ENCODE measurements around the gene MPC1. TPM values are rescaled to one million over a fixed set of nuclear protein-coding genes. Genes with fewer than 3 reads are reported as not detected.
A peak's percentile ranks its signal among the peaks of the same experiment; 100 is the strongest.

MPC1 gene
- total RNA-seq, 5 donors from 2014 or later (not counting 1 experiment from before 2014, with no cell fraction given): 23.8 to 31.2 (median 27.5) TPM

GRCh38 chr6:166381381-166381732 is 1.4 kb downstream of the MPC1 start:
- WGBS (ENCODE audit: insufficient coverage): no CpG with 5 or more reads among the region's 6 CpGs
- Histone ChIP-seq H3K4me1 (ENCODE audit: control insufficient read depth in 1 of 2, extremely low read depth in 1 of 2, insufficient read depth in 2 of 2, low read length in 2 of 2) (peaks cover 11 to 14% of the 10 kb centered on the region in 2 experiments), H3K27ac (ENCODE audit: low read length) (no peak overlapping the region), H3K36me3 (ENCODE audit: control insufficient read depth in 2 of 2, extremely low read depth in 1 of 2, insufficient read depth in 1 of 2, low read length in 1 of 2) (no peaks in the 10 kb centered on the region), H3K9me3 (no peaks in the 10 kb centered on the region), H3K27me3 (replicated peaks in 1 of 2; ENCODE audit: control insufficient read depth in 2 of 2, extremely low read depth in 1 of 2, insufficient read depth in 2 of 2, low read length in 1 of 2) (no peaks in the 10 kb centered on the region), H3K4me3 (ENCODE audit: control insufficient read depth in 1 of 2, extremely low read depth in 1 of 2, low read length in 1 of 2) (peak overlapping the region; percentile 59 to 84)
- H3K4me3 Mint-ChIP-seq: peak overlapping the region; percentile 91 to 95 (median 92)
- H3K36me3 Mint-ChIP-seq: peaks cover 5% of the 10 kb centered on the region
- DNase-seq (no peak), ATAC-seq (replicated peaks in 1 of 4) (no peak)
- no peaks in the 10 kb centered on the region for H3K9me3 Mint-ChIP-seq
- H3K27ac Mint-ChIP-seq: peak overlapping the region; percentile 59 to 78
- CTCF ChIA-PET: interaction anchor here (0.6 to 2.5 kb wide), 38 partner anchors 8 to 619 kb away, joined by 3 to 19 read pairs (median 4); partner anchors contain the start of genes PRR18 (in 1 of the 2) and RPS6KA2 (in 1 of the 2)
- peaks cover 10 to 18% (median 15%) of the 10 kb centered on the region in 3 donors for H3K4me1 Mint-ChIP-seq
- POLR2A ChIA-PET: interaction anchor here in 1 of 2 donors (1.3 kb wide), 1 partner anchor 38 kb away, joined by 4 read pairs; no protein-coding TSS in a partner anchor
- no peaks in the 10 kb centered on the region for H3K27me3 Mint-ChIP-seq

DNA sequence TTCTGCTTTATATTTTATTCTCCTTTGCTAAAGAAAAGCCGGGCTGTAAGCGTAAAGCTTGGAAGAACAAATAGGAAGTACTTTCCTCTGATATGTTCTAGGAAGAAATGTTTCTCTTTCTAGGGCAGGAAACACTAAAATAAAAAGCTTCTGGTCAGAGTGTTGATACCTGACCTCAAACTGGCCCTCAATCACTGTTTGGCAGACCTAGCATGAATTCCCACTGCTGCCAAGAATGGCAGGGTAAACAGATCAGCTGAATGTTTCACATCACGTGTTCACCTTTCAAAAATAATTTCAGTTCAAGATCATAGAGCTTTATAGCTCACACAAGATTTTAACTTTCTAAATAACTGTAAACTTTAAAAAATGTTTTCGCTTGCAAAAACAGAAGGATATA is 2.9 kb downstream of the MPC1 start:
- Mint-ChIP-seq H3K4me1 (peaks cover 10 to 18% (median 15%) of the 10 kb centered on the region in 3 donors), H3K27ac (no peak overlapping the region)
- CTCF ChIA-PET: interaction anchor here (0.6 to 2.5 kb wide), 5 partner anchors 20 to 67 kb away, joined by 5 to 19 read pairs (median 11); no protein-coding TSS in a partner anchor

DNA sequence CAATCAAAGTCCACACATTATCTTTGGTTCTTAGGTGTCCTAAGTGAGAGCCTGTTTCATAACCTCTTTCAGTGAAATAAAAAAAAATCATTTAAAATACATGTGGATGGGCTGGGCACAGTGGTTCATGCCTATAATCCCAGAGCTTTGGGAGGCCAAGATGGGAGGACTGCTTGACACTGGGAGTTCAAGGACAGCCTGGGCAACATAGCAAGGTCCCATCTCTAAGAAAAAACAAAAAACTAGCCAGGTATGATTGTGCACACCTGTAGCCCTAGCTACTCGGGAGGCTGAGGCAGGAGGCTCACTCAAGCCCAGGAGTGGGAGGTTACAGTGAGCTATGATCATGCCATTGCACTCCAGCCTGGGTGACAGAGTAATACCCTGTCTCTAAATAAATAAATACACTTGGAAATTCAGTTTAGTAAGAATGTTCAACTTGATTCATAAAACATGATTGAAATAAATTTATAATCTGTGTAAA is 3.6 kb downstream of the MPC1 start:
- peaks cover 11 to 12% of the 10 kb centered on the region in 2 experiments for H3K4me1 ChIP-seq (ENCODE audit: control insufficient read depth in 1 of 2, extremely low read depth in 1 of 2, insufficient read depth in 2 of 2, low read length in 2 of 2)
- H3K4me1 Mint-ChIP-seq: peaks cover 10 to 16% (median 13%) of the 10 kb centered on the region in 3 donors
- no peaks in the 10 kb centered on the region for H3K9me3 Mint-ChIP-seq
- WGBS (ENCODE audit: insufficient coverage): no CpG with 5 or more reads among the region's 1 CpG
- DNase-seq (no peak), ATAC-seq (replicated peaks in 1 of 4) (no peak)
- no peak overlapping the region for H3K4me3 Mint-ChIP-seq
- H3K36me3 Mint-ChIP-seq: peaks cover 5% of the 10 kb centered on the region
- no peaks in the 10 kb centered on the region for H3K36me3 ChIP-seq (ENCODE audit: control insufficient read depth in 2 of 2, extremely low read depth in 1 of 2, insufficient read depth in 1 of 2, low read length in 1 of 2)
- H3K4me3 ChIP-seq (ENCODE audit: control insufficient read depth in 1 of 2, extremely low read depth in 1 of 2, low read length in 1 of 2): no peak overlapping the region
- no peak overlapping the region for H3K27ac Mint-ChIP-seq
- no peak overlapping the region for H3K27ac ChIP-seq (ENCODE audit: low read length)
- H3K27me3 Mint-ChIP-seq: no peaks in the 10 kb centered on the region
- no peaks in the 10 kb centered on the region for H3K27me3 ChIP-seq (replicated peaks in 1 of 2; ENCODE audit: control insufficient read depth in 2 of 2, extremely low read depth in 1 of 2, insufficient read depth in 2 of 2, low read length in 1 of 2)
- POLR2A ChIA-PET: interaction anchor here in 1 of 2 donors (0.6 kb wide), 1 partner anchor 128 kb away, joined by 3 read pairs; no protein-coding TSS in a partner anchor
- CTCF ChIA-PET: interaction anchor here (0.9 to 2.4 kb wide), 3 partner anchors 20 to 66 kb away, joined by 3 to 13 read pairs (median 6); no protein-coding TSS in a partner anchor
- no peaks in the 10 kb centered on the region for H3K9me3 ChIP-seq

More for the DNA sequence above, 2.9 kb downstream of the MPC1 start:
- no peaks in the 10 kb centered on the region for H3K9me3 ChIP-seq
- no peak for DNase-seq
- H3K4me3 ChIP-seq (ENCODE audit: control insufficient read depth in 1 of 2, extremely low read depth in 1 of 2, low read length in 1 of 2): no peak overlapping the region
- H3K4me1 ChIP-seq (ENCODE audit: control insufficient read depth in 1 of 2, extremely low read depth in 1 of 2, insufficient read depth in 2 of 2, low read length in 2 of 2): peaks cover 11 to 14% of the 10 kb centered on the region in 2 experiments
- no peaks in the 10 kb centered on the region for H3K36me3 ChIP-seq (ENCODE audit: control insufficient read depth in 2 of 2, extremely low read depth in 1 of 2, insufficient read depth in 1 of 2, low read length in 1 of 2)
- H3K27ac ChIP-seq (ENCODE audit: low read length): no peak overlapping the region
- POLR2A ChIA-PET: interaction anchor here in 1 of 2 donors (0.6 kb wide), 1 partner anchor 159 kb away, joined by 3 read pairs; no protein-coding TSS in a partner anchor
- WGBS (ENCODE audit: insufficient coverage): no CpG with 5 or more reads among the region's 4 CpGs
- peaks cover 5% of the 10 kb centered on the region for H3K36me3 Mint-ChIP-seq
- no peak for ATAC-seq (replicated peaks in 1 of 4)
- no peak overlapping the region for H3K4me3 Mint-ChIP-seq
- H3K27me3 Mint-ChIP-seq: no peaks in the 10 kb centered on the region
- H3K27me3 ChIP-seq (replicated peaks in 1 of 2; ENCODE audit: control insufficient read depth in 2 of 2, extremely low read depth in 1 of 2, insufficient read depth in 2 of 2, low read length in 1 of 2): no peaks in the 10 kb centered on the region
- H3K9me3 Mint-ChIP-seq: no peaks in the 10 kb centered on the region

DNA sequence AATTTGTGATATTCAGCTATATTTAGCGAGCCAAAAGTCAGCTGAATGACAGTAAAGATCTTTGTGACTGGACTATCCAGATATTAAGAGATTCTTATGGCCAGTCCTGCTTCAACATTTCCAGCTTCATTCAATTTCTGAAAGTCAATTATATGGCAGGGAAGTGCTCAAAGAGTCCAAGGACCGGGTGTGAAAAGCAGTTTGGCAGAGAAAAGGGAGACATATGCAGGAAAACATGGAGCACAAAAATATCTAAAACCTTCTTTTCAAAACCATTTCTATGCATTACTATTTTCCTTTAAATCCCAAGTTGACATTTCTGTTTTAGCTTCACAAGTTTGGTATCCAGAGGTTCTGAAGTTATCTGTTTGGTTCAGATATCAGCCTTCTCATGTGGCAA is 5.0 kb downstream of the MPC1 start:
- WGBS (ENCODE audit: insufficient coverage): 0% methylated on average over 1 of the region's 2 CpGs
- no peaks in the 10 kb centered on the region for H3K9me3 Mint-ChIP-seq
- DNase-seq (no peak), ATAC-seq (replicated peaks in 1 of 4) (no peak)
- no peaks in the 10 kb centered on the region for H3K9me3 ChIP-seq
- peaks cover 5% of the 10 kb centered on the region for H3K36me3 Mint-ChIP-seq
- no peaks in the 10 kb centered on the region for H3K27me3 Mint-ChIP-seq
- no peak overlapping the region for H3K27ac ChIP-seq (ENCODE audit: low read length)
- H3K36me3 ChIP-seq (ENCODE audit: control insufficient read depth in 2 of 2, extremely low read depth in 1 of 2, insufficient read depth in 1 of 2, low read length in 1 of 2): no peaks in the 10 kb centered on the region
- H3K27me3 ChIP-seq (replicated peaks in 1 of 2; ENCODE audit: control insufficient read depth in 2 of 2, extremely low read depth in 1 of 2, insufficient read depth in 2 of 2, low read length in 1 of 2): no peaks in the 10 kb centered on the region
- H3K4me3 Mint-ChIP-seq: no peak overlapping the region
- no peak overlapping the region for H3K4me3 ChIP-seq (ENCODE audit: control insufficient read depth in 1 of 2, extremely low read depth in 1 of 2, low read length in 1 of 2)
- H3K27ac Mint-ChIP-seq: no peak overlapping the region
- ChIA-PET POLR2A (interaction anchor here in 1 of 2 donors (0.7 kb wide), 1 partner anchor 1547 kb away, joined by 5 read pairs; no protein-coding TSS in a partner anchor), CTCF (interaction anchor here in 1 of 2 donors (0.6 kb wide), 2 partner anchors 60 to 84 kb away, joined by 3 read pairs; no protein-coding TSS in a partner anchor)
- H3K4me1 ChIP-seq (ENCODE audit: control insufficient read depth in 1 of 2, extremely low read depth in 1 of 2, insufficient read depth in 2 of 2, low read length in 2 of 2): peaks cover 6 to 8% of the 10 kb centered on the region in 2 experiments
- peaks cover 9 to 11% (median 10%) of the 10 kb centered on the region in 3 donors for H3K4me1 Mint-ChIP-seq

DNA sequence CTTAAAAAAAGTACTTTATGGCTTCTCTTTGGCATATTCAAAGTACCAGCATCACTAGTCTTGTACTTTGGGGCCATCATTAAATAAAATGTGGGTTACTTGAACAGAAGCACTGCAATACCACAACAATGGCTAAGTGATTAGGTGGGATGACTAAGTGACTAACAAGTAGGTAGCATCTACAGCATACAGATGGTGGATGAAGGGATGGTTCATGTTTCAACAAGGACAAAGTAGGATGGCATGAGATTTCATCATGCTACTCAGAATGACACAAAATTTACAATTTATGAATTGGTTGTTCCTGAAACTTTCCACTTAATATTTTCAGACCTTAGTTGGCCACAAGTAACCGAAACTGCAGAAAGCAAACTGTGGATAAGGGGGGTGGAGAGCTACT is 7.7 kb downstream of the MPC1 start:
- Mint-ChIP-seq H3K36me3 (peaks cover 5% of the 10 kb centered on the region), H3K9me3 (no peaks in the 10 kb centered on the region), H3K4me3 (no peak overlapping the region), H3K4me1 (peaks cover 0 to 1% (median 0%) of the 10 kb centered on the region in 3 donors), H3K27me3 (no peaks in the 10 kb centered on the region), H3K27ac (no peak overlapping the region)
- ATAC-seq (replicated peaks in 1 of 4): no peak
- H3K4me1 ChIP-seq (ENCODE audit: control insufficient read depth in 1 of 2, extremely low read depth in 1 of 2, insufficient read depth in 2 of 2, low read length in 2 of 2): no peaks in the 10 kb centered on the region
- no CpG with 5 or more reads among the region's 1 CpG for WGBS (ENCODE audit: insufficient coverage)
- DNase-seq: no peak
- no peak overlapping the region for H3K4me3 ChIP-seq (ENCODE audit: control insufficient read depth in 1 of 2, extremely low read depth in 1 of 2, low read length in 1 of 2)
- POLR2A ChIA-PET: interaction anchor here in 1 of 2 donors (0.7 kb wide), 1 partner anchor 16 kb away, joined by 3 read pairs; no protein-coding TSS in a partner anchor
- H3K36me3 ChIP-seq (ENCODE audit: control insufficient read depth in 2 of 2, extremely low read depth in 1 of 2, insufficient read depth in 1 of 2, low read length in 1 of 2): no peaks in the 10 kb centered on the region
- H3K9me3 ChIP-seq: no peaks in the 10 kb centered on the region
- no peak overlapping the region for H3K27ac ChIP-seq (ENCODE audit: low read length)
- no peaks in the 10 kb centered on the region for H3K27me3 ChIP-seq (replicated peaks in 1 of 2; ENCODE audit: control insufficient read depth in 2 of 2, extremely low read depth in 1 of 2, insufficient read depth in 2 of 2, low read length in 1 of 2)
- CTCF ChIA-PET: interaction anchor here (0.6 to 0.7 kb wide), 2 partner anchors 56 to 62 kb away, joined by 4 read pairs; no protein-coding TSS in a partner anchor

GRCh38 chr6:166370489-166370888 is 12.3 kb downstream of the MPC1 start:
- CTCF ChIA-PET: no interaction called here
- Mint-ChIP-seq H3K4me3 (no peak overlapping the region), H3K27me3 (no peaks in the 10 kb centered on the region), H3K27ac (no peak overlapping the region), H3K36me3 (peaks cover 20% of the 10 kb centered on the region), H3K4me1 (no peaks in the 10 kb centered on the region), H3K9me3 (no peaks in the 10 kb centered on the region)
- Histone ChIP-seq H3K9me3 (no peaks in the 10 kb centered on the region), H3K4me3 (ENCODE audit: control insufficient read depth in 1 of 2, extremely low read depth in 1 of 2, low read length in 1 of 2) (no peak overlapping the region), H3K27me3 (replicated peaks in 1 of 2; ENCODE audit: control insufficient read depth in 2 of 2, extremely low read depth in 1 of 2, insufficient read depth in 2 of 2, low read length in 1 of 2) (no peaks in the 10 kb centered on the region), H3K27ac (ENCODE audit: low read length) (no peak overlapping the region), H3K36me3 (ENCODE audit: control insufficient read depth in 2 of 2, extremely low read depth in 1 of 2, insufficient read depth in 1 of 2, low read length in 1 of 2) (peaks cover 0 to 3% of the 10 kb centered on the region in 2 donors), H3K4me1 (ENCODE audit: control insufficient read depth in 1 of 2, extremely low read depth in 1 of 2, insufficient read depth in 2 of 2, low read length in 2 of 2) (no peaks in the 10 kb centered on the region)
- POLR2A ChIA-PET: no interaction called here
- WGBS (ENCODE audit: insufficient coverage): no CpG with 5 or more reads among the region's 3 CpGs
- DNase-seq (no peak), ATAC-seq (replicated peaks in 1 of 4) (no peak)
